ENCODE data around the gene PPIP5K2.

PPIP5K2 gene

DNA sequence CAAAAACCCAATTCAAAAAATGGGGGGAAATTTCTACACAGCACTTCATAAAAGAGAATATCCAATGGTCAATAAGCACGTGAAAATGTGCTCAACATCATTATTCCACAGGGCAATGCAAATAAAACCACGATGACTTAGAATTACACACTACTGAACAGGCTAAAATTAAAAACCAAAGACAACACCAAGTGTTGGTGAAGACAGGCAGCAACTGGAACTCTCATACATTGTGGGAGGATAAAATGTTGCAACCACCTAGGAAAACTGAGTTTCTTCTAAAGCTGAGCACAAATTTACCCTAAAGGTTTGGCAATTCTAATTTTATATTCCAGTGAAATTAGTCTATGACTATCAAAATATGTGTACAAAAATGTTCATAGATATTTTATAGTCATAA, 9.7 kb upstream of the PPIP5K2 start:
- TF ChIP-seq, protein P1, sequence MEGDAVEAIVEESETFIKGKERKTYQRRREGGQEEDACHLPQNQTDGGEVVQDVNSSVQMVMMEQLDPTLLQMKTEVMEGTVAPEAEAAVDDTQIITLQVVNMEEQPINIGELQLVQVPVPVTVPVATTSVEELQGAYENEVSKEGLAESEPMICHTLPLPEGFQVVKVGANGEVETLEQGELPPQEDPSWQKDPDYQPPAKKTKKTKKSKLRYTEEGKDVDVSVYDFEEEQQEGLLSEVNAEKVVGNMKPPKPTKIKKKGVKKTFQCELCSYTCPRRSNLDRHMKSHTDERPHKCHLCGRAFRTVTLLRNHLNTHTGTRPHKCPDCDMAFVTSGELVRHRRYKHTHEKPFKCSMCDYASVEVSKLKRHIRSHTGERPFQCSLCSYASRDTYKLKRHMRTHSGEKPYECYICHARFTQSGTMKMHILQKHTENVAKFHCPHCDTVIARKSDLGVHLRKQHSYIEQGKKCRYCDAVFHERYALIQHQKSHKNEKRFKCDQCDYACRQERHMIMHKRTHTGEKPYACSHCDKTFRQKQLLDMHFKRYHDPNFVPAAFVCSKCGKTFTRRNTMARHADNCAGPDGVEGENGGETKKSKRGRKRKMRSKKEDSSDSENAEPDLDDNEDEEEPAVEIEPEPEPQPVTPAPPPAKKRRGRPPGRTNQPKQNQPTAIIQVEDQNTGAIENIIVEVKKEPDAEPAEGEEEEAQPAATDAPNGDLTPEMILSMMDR (IDR thresholded peaks at IDR 0.05; ENCODE audit: low read depth, low read length), result no peak
- DNase-seq (ENCODE audit: extremely low read depth, low read depth), result no peak

DNA sequence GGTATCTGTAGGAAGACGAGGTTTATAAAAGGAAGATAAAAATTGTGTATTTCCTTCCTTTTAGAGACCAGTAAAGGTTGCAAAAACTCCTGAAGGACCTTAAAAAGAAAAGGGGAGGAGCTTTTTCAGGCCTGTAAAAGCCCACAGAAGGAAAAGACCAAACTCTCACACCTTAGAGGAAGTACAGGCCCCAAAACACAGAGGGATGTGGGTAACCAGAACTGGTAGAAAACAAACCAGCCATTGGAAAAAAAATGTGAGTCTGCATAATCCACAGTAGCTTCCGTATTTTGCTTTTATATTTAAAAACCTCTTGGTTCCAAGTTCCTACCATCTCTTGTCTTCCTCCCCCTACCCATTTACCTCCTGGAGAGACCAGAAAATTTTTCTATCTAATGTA, 8.6 kb upstream of the PPIP5K2 start:
- TF ChIP-seq, protein P1 (IDR thresholded peaks at IDR 0.05; ENCODE audit: low read depth, low read length), result no peak
- no peak for DNase-seq (ENCODE audit: extremely low read depth, low read depth)

DNA sequence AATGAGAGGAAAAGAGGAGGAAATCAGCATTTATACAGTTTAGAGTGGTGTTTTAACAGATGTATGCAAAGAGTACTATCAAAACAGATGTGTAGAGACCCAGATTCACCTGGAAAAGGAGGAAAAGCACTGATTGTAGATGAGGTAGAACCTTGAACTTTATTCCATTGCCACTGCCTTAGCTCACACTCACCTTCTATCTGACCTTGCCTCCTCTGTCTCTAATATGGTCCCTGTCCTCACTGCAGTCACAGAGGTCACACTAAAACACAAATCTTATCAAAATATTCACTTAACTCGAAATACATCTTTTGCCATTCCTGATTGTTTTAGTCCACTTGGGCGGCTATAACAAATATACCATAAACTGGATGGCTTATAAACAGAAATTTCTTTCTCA, 7.2 kb upstream of the PPIP5K2 start:
- no peak for DNase-seq (ENCODE audit: extremely low read depth, low read depth)
- TF ChIP-seq, protein P1 (IDR thresholded peaks at IDR 0.05; ENCODE audit: low read depth, low read length), result no peak

DNA sequence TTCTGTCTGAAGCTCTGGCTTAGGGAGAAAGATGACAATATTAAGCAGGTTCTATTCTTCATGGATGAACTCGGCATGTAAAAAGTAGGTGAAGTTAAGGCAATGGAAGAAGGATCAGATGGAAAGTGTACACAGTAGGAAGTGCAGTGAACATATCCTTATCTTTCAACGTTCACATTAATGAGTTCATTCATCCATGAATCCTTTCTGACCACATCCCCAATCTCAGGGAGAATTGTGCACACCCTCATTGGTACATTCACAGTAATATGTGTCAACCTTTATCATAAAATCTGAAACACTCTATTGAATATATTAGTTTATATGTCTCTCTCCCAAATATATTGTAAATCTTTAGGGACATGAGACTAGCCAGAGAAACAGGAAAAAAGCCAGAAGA, 5.7 kb upstream of the PPIP5K2 start:
- TF ChIP-seq, protein P1 (IDR thresholded peaks at IDR 0.05; ENCODE audit: low read depth, low read length), result no peak

DNA sequence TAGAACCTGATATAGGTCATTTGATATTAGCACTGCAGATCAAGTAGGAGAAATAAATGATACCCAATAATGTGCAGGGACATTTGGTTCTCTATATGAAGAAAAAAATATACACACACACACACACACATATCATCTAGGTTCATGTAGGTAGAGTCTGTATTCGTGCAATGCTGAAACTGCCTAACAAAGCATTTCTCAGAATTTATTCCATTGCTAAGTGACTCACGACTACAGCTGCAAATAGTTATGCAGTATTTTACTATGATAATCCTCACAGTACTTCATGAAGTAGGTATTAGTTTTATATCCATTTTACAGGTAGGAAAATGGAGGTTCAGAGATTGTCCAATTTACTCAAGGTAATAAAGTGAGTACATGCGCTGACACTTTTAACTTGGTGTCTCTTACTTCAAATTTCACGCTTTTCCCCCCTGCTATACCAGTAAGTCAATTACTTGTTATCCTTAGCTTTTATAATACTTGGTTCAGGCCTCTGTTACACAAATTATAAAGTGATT, 2.6 kb upstream of the PPIP5K2 start:
- TF ChIP-seq, protein P1 (IDR thresholded peaks at IDR 0.05; ENCODE audit: low read depth, low read length), result no peak

More for the DNA sequence above, 5.7 kb upstream of the PPIP5K2 start:
- DNase-seq (ENCODE audit: extremely low read depth, low read depth), result no peak

DNA sequence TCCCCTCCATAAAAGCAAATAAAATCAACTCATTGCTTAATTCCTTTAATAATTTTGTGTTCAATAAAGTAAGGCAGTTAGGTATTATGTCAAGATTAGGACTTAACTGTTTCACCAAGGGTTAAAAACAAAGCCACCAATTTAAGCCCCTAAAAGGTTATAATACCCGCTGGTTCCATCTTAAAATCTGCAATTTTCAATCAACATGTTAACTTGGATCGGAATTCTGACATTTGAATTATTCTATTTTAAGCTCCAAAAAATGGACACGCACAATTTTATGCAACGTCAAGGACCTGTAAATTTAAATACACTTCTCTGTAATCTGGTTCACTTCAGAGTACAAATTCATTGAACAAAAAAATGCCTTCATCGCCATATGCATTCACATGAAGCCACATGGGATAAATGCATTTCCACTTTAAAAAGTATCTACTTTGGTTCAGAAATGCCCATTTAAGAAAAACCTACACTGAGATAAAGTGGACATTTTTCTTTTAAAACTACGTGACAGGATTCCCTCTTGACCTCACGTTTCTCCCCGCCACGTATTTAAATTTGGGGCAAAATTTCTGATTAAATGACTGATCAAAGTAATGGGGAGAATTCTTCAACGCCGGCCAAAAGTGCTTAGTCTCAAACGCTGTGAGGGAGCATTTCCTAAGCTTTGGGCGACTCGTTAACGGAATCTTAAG, 884 bp upstream of the PPIP5K2 start:
- TF ChIP-seq, protein P1 (IDR thresholded peaks at IDR 0.05; ENCODE audit: low read depth, low read length), result no peak
- DNase-seq (ENCODE audit: extremely low read depth, low read depth), result no peak

More for the DNA sequence above, 2.6 kb upstream of the PPIP5K2 start:
- no peak for DNase-seq (ENCODE audit: extremely low read depth, low read depth)

DNA sequence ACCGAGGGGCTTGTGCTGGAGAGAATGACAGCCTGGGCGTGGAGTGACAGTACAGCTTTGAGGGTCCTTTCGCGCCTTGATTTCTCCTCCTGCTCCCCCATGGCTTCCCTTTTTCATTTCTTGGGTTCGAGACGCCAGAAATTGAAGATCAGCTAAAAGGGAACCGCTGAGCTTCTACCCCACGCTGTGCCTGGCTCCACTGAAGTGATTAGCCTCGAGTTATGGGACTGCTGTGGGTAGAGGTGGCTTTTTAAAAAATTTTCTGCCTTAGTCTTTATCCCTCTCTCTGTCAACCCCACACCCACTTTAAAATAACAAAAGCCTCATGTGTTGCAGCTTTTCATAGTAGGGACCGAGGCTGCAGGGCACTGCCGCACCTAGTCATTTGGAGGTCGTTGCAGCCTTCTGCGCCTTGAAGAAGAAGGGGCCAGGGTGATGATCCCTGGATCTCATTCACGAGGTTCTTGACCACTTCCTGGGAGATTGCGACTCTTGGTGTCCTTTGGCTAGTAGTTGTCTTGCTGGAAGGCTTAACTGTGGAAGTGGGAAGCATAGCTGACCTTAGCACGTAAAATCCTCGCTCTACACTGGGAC, 603 bp downstream of the PPIP5K2 start:
- DNase-seq (ENCODE audit: extremely low read depth, low read depth), result no peak
- TF ChIP-seq, protein P1 (IDR thresholded peaks at IDR 0.05; ENCODE audit: low read depth, low read length), result no peak

Data from AG09319 (cell line).